Suppressor macrophage (primary cell): Measurements from ENCODE around the gene TP73.
A peak's percentile ranks its signal among the peaks of the same experiment; 100 is the strongest.
"Not testable (repeated sequence)": the region's sequence is repeated elsewhere in the genome, so short reads cannot be mapped to it uniquely, and the experiment has no call there.

Experiments
- DNase-seq, 4 experiments: peaks; one replicate each; pipeline ENCODE4 v3.0.0-alpha.2; 2020 to 2022

The TP73 gene

DNA sequence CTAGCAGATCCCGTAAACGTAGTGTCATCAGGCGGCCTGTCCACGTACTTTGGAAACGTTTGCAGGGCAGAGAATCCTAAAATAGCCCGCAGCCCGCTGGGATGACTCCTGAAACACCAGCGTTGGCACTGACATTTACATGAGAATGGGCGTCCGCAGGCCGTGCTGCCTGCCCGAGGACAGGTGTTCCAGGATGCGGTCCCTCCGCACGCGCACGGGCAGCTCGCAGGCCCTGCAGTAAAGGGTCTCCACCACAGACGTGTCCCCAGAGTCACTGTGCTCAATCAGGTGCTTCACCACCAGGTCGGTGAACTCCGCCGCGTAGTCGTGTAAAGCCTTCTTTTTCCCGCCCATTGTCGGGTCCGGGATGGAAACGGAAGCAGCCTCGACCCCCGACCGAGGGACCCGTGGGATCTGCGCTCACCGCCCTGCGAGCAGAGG, 94.1 kb downstream of the TP73 start:
- DNase-seq = no peak

DNA sequence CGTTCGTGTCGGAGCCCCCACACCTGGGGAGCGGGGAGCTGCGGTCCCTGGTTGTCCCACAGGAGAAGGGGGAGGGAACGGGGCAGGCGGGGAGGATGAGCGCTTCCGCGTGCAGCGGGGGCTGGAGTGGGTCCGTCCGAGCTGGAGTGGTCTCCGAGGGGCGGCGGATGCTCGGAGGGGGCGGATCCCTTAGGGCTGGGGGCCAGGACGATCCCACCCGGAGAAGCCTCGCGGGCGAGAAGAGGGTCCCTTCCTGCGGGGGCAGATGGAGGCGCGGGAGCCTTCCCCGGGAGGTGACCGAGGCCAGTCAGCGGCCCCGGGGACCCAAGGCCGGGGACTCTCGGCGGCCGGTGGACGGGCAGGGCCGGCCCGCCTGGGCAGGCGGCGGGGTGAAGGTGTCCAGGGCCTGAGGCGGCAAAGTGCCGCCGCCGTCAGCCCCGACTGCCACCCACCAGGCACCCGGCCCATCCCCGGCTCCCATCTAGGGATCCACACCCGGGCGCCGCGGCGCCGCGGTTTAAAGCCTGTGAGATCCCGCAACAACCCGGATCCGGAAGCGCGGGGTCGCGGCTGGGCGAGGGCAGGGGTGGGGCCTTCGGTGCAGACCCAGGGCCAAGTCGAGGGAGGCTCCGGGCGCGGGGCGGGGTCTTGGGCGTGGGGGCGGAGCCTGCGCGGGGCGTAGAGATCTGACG, 94.7 kb downstream of the TP73 start:
- DNase-seq = peak; percentile 73 to 91 (median 81)

DNA sequence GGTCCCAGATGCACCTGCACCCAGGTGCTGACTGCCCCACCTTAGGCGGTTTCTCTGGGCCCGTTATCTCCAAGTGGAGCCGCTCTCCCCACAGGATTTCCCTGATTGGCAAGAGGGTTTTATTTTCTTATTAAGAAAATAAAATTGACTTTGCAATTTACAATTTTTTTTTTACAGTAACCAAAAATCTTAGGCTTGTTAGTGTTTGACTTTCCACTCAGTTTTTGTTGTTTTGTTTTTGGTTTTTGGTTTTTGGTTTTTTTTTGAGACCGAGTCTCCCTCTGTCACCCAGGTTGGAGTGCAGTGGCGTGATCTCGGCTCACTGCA, 95.2 kb downstream of the TP73 start:
- DNase-seq = no peak

DNA sequence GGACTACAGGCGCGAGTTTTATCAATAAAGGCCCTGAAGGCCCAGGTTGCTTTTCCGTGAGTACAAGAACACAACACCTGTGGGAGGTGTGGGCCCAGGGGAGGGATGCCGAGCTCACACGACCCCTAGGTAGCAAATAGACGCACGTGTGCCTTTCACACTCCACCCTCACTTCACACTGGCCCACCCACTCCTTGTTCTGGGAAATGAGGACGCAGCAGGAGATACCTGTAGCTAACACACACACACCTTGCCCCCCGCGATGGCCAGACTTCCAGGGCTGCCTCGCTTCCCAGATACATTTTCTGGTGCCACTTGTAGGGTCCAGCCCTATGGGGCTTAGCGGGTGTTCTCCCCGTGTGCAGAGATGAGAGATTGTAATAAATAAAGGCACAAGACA, 95.6 kb downstream of the TP73 start:
- DNase-seq = no peak

DNA sequence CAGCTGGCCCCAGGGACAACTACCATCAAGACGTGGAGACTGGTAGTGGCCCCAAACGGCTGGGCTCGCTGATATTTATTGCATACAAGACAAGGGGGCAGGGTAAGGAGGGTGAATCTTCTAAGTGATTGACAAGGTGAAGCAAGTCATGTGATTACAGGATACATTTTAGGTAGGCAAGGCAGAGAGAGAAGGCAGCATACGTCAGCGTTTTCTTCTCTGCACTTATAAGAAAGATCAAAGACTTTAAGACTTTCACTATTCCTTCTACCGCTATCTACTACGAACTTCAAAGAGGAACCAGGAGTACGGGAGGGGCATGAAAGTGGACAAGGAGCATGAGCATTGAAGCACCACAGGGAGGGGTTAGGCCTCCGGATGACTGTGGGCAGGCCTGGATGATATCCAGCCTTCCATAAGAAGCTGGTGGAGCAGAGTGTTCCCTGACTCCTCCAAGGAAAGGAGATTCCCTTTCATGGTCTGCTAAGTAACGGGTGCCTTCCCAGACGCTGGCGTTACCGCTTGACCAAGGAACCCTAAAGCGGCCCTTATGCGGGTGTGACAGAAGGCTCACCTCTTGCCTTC, 96.1 kb downstream of the TP73 start:
- not testable (repeated sequence) for DNase-seq

DNA sequence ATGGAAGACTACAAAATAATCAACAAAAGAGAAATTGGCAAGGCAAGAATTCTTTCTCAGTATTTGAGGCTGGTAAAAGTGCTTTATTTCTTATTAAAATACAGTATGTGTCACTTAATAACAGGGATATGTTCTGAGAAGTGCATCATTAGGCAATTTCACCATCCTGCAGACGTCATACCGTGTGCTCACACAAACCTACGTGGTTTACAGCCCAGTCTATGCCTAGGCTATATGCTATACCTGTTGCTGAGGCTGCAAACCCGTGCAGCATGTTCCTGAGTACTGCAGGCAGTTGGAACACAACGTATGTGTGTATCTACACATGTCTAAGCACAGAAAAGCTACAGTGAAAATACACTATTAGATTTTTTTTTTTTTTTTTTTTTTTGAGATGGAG, 97.2 kb downstream of the TP73 start:
- no peak for DNase-seq

DNA sequence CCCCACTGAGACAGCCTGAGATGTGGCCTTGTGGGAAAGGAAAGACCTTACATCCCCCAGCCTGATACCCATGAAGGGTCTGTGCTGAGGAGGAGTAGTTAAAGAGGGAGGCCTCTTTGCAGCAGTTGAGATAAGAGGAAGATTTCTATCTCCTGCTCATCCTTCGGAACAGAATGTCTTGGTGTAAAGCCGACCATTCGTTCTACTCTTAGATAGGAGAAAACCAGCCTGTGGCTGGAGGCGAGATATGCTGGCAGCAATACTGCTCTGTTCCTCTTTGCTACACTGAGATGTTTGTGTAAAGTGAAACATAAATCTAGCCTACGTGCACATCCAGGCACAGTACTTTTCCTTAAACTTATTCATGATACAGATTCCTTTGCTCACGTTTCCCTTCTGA, 98.4 kb downstream of the TP73 start:
- DNase-seq = no peak

DNA sequence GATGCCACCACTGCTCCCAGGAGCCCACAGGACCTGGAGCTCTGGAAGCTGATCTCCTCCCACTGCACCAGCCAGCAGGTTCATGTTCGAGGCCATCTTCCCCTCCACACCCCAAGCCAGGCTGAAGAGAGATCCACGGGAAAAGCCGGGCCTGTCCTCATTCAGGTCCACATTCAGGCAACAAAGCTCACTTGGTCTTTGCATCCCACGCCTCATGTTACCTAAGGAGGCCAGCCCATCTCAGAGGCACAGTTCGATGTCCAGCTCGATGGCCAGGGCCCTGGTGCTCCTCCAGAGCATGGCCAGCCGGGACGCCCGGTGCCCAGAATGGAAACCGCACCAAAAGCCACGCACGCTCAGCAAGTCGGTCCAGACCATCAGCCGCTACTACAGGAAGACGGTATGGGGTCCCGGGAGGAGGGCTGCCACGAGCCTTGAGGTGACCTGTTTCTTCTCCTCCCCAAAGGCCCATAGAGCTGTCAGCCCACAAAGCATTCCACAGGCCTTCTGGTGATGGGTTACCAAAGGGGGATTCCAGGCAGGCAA, 100.2 kb downstream of the TP73 start, which contains the start of gene CCDC27:
Gene CCDC27, plus strand, starts transcription at position 51 of the 546 bp plus-strand sequence. Its CDS starts 32 bp downstream, at position 83.
- DNase-seq = no peak

DNA sequence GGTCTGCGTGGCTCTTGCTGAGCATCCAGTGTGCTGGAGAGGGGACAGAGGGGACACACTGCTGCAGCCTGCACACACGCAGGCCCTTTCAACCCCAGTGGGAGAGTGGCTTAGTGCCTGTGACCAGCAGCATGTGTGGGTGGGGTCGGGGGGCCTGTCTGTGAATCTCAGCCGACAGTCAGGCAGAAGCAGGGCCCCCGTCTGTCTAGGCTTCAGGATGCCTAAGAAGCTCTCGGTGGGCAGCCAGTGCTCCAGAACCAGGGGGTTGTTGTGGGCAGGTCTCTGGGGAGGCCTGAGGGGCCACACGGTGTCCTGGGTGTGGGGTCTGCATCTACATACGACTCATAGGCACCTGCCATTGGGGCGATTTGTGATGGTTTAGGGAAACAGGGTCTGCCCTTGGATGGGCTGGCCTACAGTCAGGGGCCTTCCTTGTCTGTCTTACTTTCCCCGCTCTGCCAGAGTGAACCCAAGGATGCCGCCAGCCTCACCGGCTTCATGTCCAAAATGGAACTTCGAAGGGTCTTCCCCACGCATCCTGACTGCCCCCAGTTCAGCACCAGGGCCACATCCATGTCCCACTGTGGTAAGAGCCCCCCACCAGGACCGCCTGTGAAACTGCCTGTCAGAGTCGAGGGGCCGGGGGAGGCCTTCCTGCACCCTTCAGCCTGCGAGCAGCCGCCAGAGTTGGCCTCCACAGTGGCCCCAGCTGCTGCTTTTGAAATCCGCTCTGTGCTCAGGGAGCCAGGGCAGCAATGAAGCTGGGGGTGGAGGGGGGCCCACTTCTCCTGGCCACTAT, 101.5 kb downstream of the TP73 start:
- DNase-seq = no peak

DNA sequence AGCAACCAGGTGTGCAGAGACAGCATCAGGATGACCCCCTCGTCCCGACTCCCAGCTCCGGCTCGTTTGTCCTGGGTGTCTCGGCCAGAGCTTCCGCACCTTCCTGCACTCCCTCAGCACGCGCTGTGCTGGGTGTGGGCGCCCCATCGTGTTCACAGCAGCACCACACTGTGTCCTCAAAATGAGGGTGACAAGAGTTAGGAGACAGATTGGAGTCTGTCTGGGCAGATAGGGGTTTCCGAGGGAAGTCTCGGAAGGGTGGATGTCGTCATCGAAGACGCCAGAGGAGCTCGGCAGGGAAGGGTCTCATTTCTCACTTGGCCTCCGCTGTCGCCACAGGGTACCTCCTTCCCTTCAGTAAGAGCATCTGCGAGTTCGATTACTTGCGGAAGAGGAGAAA, 104.1 kb downstream of the TP73 start:
- DNase-seq = no peak

DNA sequence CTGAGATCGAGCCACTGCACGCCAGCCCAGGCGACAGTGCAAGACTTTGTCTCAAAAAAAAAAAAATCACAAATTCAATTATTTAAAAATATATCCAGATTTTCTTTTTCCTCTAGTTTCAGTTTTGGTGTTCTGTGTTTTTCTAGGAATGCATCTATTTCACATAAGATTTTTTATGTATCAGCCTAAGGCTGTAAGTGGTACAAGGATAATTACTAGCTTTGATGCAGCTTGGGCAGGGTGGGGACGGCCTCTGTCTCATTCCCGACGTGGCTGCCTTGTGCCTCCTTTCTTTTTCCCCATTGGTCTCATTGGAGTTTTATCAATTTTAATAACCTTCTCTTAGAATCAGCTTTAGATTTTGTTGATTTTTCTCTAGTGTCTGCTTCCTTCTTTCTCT, 106.8 kb downstream of the TP73 start:
- DNase-seq = no peak

DNA sequence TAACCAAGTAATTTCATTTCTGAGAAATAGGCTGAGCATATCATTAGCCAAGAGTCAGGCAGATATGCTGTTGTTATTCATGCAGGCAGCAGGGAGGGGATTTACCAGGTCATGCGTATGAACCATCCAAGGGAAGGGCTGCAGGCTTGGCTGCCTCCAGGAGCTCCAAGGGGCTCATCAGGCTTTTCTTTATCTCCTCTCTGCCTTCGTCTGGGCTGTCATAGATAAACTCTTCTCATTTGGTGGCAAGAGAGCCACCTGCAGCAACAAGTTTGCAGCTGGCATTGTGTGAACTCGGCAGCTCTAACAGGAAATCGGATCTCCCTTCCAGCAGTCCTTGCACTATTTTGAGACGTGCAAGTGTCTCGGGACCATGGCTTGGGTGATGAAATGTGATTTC, 107.5 kb downstream of the TP73 start:
- no peak for DNase-seq

DNA sequence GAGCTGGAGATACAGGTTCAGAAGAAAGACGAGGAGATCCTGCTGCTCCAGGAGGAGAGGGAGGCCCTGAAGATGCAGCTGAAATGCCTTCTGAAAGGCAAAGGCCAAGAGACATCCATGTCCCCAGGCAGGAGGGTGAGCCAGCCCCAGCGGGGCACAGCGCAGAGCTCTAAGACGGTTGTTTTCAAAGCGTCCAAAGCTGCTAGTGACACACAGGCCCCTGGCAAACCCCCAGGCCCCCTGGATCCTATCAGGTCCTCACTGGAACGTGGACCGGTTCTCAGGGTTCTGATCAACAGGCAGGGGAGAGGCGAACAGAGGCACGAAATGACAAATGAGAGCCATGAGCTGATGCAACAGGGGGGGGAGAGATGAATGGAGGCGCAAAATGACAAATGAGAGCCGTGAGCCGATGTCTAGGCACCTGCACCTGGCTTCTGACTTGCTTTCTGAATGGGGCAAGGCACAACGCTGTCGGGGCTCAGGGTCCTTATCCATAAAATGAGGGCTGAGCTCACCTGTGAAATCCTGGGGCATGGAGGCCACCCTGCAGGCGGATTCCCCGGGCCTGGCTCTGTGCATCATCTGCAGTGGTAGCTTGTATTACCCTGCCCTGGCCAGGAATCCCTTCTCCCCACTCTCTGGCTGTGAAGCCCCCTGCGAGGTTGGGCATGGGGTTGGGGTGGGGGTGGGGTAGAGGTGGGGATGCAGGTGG, 109.1 kb downstream of the TP73 start:
- DNase-seq = no peak

DNA sequence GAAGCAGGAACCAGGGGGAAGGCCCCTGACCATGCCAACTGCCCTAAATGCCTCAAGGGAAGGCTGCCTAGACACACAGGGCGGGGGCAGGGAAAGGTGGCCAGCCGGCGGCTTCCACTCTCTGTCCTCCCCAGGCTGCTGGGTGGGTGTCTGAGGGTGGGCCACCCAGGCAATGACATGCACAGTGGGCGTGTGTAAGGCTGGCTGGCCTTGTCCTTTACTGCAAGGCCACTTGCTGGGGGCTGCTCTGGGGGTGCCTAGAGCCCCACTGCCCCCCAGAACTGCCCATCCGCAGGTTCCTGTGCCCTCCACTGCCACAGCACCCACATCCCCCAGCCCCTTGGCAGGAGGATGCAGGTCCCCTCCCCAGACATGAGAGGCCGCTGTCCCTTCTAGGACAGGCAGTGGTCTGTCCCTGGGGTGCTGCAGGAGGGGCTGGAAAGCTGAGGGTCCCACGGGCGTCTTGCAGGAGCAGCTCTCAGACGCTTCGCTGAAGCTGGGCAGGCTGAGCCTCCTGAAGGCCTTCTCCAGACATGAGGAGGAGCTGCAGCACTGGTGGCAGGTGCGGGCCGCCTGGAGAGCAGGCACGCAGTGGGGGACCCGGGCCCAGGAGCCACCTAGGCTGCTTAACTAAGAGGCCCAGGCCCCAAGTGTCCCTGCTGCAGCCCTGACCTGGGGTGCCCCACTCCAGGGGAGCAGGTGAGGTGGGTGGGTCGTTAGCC, 110.0 kb downstream of the TP73 start:
- no peak for DNase-seq

DNA sequence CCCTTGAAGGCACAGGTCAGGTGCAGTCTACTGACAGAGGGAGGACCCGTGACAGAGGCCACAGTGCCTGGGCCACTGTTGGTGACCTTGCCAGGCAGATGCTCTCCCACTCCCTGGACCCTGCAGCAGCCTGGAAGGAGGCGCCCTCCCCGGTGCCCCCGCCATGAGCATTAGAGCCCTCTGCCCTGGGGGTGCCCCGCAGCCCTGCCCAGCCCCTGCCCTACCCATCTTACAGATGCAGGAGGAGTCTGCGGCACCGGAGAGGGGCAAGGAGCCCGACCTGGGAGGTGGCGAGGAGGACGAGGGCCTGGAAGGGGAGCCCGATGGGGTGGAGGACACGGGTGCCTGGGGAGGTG, 110.5 kb downstream of the TP73 start:
- no peak for DNase-seq

DNA sequence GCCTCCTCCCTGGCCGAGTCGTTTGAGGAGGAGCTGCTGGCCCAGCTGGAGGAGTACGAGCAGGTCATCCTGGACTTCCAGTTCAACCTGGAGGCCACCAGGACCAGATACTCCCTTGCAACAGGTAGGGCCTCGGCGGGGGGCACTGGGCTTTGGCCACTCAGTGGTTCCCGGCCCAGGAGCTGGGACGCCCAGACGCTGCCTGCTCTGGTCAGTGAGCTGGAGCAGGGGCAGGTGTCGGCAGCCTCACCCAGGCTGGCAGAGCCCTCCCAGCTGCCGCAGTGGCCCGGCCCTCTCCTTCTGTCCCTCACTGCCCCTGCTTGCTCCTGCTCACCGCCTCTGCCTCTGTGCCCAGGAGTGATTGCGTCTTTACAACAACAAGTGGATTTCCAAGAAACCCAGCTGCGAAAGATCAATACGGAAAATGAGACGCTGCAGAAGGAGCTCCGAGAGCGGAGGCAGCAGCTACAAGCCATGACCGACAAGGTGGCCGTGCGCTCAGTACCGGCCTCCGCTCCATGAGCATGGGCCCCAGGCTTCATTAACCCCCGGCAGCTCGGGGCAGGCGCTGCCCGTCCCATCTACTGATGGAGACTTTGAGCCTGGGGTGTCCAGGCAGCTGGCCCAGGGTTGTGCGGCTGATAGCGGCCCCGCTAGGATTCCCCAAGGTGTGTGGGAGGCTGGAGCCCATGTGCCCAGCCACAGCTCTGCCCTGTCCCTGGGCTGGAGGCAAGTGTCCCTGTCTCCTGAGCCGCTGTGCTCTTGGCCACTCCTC, 111.2 kb downstream of the TP73 start:
- no peak for DNase-seq

DNA sequence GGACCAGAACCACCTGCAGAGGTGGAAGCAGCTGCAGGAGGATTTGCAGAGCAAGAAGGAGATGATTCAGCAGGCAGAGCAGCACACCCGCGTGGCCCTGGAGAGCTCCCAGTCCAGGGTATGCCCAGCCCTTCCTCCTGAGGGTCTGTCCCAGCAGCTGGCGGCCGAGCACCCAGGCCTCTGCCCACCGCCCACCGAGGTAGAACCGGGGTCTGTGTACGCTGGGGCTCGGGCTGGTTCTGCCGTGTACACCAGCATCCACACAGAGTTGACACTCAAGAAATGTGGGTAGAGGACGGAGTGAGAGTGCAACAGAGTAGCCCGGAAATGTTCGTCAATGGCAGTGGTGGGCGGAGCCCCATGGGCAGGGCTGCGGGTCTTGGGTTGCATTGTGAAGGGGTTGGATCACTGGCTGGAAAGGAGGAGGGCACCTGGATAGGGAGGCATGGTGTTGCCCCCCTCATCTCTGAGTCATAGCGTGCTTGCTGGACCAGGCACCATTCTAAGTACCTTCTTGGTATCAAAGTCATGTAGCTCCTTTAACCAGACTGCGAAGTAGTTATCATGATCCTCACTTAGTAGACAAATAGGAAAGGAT, 115.1 kb downstream of the TP73 start:
- no peak for DNase-seq

DNA sequence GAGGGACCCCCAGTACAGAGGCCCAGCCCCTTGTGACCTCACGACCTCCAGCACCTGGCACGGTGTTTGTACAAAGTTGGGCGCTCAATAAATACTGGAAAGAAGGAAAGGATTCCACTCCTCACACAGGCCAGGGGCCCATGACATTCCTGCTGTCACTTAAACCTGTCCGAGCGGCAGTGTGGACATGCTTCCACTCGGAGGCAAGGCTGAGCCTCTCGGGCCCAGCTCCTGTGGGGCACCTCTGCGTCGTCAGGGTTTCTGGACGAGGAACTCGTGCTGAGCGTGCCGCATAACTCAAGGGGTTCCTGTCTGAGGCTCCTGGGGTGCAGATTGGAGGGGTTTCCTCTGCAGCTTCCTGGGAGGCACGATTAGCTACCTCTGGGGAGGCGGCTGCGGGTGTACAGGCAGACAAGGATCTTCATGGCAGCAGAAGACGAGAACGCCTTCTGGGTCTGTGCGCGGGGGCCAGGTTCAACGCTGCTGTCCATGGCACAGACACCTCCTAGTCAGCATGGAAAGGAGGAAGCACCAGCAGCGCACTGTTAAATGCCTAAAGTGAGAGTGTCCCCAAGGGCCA, 116.6 kb downstream of the TP73 start:
- DNase-seq = no peak

DNA sequence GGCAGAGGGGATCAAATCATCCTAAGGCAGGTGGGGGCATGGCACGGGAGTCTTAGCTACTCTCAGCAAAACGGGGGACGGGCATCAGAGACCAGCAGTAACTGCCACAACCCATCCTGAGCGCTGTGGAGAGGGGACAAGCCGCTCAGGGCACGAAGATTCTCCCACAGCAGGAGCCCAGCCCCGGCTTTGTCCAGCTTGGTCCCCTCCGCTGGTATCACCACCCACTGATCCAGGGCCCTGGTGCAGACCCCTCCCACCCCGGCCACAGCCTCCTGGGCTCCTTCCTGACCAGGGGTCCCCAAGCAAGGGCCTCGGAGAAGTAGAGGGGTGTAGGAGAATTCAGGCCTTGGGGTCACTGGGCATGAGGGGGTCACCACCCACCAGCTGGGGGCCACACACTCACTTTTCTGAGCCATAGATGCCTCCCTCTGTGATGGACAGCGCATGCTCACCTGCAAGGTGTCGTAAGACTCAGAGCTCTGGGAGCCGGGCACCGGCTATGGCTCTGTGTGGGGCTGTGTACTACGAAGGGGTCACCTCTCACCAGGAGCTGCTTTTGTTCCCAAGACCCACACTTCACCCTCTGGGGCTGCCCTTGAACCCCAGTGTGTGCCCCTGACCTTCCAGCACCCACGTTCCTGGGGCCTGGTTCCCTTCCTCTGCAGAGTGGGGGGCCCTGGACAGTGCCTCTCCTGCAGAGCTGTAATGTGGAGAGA, 117.9 kb downstream of the TP73 start:
- DNase-seq = no peak
